Mammary epithelial cell (primary cell): ENCODE results near the gene LMAN2L.

Experiments used
- EZH2 ChIP-seq: IDR thresholded peaks from 2 replicates; pipeline ENCODE4 v1.6.1; 2012; ENCODE audit warnings: low read length, inconsistent platforms, borderline replicate concordance
- TF ChIP-seq, protein P1 (sequence below), 2 donors: IDR thresholded peaks in 1 of 2; conservative IDR thresholded peaks in 1 of 2; 2 replicates each; pipeline ENCODE4 v1.5.1; 2011 to 2012; ENCODE audit warnings: inconsistent platforms in 2 of 2, low read length in 2 of 2, mild to moderate bottlenecking in 2 of 2, control low read depth in 1 of 2, low read depth in 1 of 2; ENCODE audit not compliant: insufficient read depth in 1 of 2; ENCODE audit errors: extremely low read depth in 1 of 2

DNA sequence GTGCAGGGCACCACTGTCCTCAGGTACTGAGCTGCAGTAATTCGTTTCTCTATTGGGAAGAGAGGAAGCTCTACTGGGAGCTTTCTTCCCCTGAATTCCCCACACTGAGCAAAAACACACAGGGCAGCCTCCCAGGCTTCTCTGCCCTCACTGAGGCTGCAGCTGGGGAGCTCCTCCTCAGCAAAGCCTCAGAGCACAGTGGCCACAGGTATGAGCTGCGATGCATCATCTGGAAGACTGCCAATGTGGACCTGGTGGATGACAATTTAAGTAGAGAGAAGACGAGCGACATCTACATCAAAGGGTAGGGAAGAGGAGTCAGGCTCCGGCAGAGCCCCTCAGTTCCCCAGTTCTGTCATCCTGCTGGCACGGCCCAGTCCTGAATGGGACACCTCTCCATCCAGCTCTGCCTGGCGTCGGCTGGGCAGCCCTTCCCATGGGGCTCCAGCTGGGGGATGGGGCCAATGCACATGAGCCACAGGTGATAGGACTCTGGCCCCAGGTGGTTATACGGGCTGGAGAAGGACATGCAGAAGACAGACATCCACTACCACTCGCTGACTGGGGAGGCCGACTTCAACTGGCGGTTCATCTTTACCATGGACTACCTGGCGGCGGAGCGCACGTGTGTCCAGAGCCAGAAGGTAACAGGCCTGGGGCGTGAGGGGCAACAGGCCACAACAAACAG is 37.6 kb downstream of the LMAN2L start:
- TF ChIP-seq, protein P1, sequence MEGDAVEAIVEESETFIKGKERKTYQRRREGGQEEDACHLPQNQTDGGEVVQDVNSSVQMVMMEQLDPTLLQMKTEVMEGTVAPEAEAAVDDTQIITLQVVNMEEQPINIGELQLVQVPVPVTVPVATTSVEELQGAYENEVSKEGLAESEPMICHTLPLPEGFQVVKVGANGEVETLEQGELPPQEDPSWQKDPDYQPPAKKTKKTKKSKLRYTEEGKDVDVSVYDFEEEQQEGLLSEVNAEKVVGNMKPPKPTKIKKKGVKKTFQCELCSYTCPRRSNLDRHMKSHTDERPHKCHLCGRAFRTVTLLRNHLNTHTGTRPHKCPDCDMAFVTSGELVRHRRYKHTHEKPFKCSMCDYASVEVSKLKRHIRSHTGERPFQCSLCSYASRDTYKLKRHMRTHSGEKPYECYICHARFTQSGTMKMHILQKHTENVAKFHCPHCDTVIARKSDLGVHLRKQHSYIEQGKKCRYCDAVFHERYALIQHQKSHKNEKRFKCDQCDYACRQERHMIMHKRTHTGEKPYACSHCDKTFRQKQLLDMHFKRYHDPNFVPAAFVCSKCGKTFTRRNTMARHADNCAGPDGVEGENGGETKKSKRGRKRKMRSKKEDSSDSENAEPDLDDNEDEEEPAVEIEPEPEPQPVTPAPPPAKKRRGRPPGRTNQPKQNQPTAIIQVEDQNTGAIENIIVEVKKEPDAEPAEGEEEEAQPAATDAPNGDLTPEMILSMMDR (conservative IDR thresholded peaks at IDR 0.05 in 1 of 2, IDR thresholded peaks at IDR 0.05 in 1 of 2; ENCODE audit: extremely low read depth in 1 of 2, insufficient read depth in 1 of 2, low read depth in 1 of 2, low read length in 2 of 2), result no peak
- no peak for TF ChIP-seq EZH2
